Measurements from ENCODE around the gene PSRC1.
A peak's percentile ranks its signal among the peaks of the same experiment; 100 is the strongest.

PSRC1 gene

GRCh38 chr1:109271458-109271857, 11.5 kb downstream of the PSRC1 start:
- DNase-seq, result no peak

GRCh38 chr1:109270623-109271317, 12.2 kb downstream of the PSRC1 start:
- DNase-seq, result no peak

- no peak for DNase-seq
These were observed 12.8 kb downstream of the PSRC1 start for GRCh38 chr1:109269981-109270622.

- no peak for DNase-seq
These were observed 13.5 kb downstream of the PSRC1 start for GRCh38 chr1:109269212-109269980.

DNA sequence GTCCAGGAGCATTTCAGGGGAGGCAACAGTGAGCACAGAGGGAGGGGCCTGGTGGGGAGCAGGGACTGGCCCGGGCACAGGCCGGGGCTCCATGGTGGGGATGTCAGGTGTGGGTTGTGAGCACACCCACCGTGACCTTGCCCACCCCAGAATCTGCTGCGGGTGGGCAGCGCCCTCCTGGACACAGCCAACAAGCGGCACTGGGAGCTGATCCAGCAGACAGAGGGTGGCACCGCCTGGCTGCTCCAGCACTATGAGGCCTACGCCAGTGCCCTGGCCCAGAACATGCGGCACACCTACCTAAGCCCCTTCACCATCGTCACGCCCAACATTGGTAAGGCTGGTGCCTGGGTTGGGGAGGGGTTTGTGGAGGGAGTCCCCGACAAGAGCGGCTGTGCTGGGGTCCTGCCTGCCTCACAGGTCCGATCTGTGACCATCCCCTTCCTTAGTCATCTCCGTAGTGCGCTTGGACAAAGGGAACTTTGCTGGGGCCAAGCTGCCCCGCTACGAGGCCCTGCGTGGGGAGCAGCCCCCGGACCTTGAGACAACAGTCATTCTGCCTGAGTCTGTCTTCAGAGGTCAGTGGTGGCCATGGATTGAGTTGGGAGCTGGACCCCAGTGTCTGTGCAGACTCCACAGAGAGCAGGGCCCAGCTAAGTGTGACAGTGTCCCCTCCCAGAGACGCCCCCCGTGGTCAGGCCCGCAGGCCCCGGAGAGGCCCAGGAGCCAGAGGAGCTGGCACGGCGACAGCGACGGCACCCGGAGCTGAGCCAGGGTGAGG, 14.3 kb downstream of the PSRC1 start:
- DNase-seq, result no peak

DNA sequence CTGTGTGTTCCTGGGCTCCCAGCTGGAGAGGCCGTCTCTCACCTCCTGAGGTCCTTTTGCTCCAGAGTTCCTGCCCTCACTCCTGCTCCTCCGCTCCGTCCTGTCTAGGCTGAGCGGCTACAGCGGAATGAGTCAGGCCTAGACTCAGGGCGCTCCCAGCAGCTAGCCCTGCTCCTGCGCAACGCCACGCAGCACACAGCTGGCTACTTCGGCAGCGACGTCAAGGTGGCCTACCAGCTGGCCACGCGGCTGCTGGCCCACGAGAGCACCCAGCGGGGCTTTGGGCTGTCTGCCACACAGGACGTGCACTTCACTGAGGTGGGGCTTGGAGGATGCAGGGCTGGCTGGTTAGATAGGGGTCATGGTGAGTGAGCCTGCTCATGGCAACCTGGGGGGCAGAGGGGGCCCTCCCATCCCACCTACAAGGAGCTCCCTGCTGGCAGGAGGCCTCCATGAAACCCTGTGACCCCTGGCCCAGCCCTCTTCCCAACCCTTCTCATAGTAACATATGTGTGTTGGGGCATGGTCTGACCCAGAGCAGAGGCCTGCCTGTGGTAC, 15.1 kb downstream of the PSRC1 start:
- DNase-seq, result no peak

GRCh38 chr1:109266965-109267364, 16.0 kb downstream of the PSRC1 start:
- no peak for DNase-seq

DNA sequence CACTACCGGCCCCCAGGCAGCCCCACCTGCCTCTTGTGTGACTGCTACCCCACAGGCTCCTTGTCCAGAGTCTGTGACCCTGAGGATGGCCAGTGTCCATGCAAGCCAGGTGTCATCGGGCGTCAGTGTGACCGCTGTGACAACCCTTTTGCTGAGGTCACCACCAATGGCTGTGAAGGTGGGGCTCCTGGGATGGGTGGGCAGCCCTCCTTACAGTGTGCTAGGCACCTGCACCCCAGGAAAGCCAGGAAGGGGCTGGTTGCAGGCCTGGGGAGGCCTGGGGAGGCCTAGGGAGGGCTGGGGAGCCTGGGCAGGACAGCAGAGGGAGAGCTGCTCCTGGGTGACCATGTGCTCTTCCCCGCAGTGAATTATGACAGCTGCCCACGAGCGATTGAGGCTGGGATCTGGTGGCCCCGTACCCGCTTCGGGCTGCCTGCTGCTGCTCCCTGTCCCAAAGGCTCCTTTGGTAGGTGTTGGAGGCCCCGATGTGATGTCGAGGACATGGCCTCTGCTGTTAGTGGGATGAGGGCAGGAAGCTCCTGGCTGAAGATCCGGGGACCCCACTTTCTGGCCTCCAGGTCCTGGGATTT, 17.1 kb downstream of the PSRC1 start:
- no peak for DNase-seq

- DNase-seq, result no peak
These were observed 17.9 kb downstream of the PSRC1 start for GRCh38 chr1:109265016-109265415.

- no peak for DNase-seq
These were observed 18.6 kb downstream of the PSRC1 start for GRCh38 chr1:109264379-109264755.

DNA sequence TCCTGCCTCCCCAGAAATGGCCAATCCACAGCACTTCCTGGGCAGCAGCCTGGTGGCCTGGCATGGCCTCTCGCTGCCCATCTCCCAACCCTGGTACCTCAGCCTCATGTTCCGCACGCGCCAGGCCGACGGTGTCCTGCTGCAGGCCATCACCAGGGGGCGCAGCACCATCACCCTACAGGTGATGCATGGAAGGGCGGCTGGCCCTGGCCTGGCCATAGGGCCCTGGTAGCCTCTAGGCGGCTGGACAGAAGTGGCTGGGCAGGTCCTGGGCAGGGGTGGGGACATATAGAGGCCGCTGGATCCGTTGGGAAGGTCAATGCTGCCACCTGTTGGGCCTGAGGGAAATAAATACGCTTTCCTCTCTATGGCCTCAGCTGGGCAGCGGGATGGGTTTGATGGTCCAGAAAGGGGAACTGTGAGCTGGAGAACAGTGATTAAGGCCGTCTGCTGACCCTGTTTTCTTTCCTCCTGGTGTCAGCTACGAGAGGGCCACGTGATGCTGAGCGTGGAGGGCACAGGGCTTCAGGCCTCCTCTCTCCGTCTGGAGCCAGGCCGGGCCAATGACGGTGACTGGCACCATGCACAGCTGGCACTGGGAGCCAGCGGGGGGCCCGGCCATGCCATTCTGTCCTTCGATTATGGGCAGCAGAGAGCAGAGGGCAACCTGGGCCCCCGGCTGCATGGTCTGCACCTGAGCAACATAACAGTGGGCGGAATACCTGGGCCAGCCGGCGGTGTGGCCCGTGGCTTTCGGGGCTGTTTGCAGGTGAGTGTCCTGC, 19.2 kb downstream of the PSRC1 start:
- peak; percentile 81 for DNase-seq

DNA sequence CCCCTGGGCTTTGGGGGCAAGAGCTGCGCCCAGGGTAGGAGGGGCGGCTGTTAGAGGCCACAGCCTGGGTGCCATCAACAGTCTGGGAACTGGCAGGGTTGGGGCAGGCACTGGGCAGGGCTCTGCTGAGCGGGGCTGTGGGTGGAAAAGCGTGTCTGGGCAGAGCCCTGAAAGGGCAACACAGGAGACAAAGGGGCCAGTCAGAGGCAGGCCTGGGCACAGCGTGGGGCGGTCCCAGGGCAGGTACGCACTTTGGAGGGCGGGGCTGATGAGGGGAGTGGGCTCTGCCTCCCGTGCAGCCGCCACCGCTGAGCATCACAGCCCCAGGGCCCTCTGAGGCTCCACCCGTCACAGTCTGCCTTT, 19.7 kb downstream of the PSRC1 start:
- DNase-seq, result no peak

DNA sequence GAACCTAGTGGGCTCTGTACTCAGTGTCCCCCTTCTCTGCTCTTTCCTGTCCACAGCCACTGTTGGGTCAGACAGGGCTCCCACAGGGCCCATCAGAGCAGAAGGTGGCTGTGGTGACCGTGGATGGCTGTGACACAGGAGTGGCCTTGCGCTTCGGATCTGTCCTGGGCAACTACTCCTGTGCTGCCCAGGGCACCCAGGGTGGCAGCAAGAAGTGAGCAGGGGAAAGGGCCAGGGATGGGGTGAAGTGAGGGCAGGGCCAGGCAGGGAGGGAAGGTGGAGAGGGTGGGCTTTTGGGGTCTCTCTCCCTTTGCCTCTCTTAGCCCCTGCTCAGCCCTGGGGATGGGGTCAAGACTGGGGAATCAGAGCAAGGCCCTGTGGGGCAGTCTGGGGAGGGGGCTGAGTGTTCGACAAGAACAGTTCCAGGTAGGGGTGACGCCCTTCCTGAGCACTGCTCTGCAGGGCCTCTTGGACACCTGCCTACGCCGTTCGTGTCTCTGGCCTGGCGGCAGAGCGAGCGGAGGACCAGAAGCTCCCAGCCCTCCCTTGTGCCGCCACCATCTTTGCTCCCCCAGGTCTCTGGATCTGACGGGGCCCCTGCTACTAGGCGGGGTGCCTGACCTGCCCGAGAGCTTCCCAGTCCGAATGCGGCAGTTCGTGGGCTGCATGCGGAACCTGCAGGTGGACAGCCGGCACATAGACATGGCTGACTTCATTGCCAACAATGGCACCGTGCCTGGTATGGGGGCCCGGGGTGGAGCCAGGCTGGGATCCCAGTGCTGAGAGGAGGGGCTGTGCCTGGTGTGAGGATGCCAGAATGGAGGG, 20.5 kb downstream of the PSRC1 start:
- no peak for DNase-seq

- no peak for DNase-seq
These were observed 21.4 kb downstream of the PSRC1 start for GRCh38 chr1:109261578-109261977.

DNA sequence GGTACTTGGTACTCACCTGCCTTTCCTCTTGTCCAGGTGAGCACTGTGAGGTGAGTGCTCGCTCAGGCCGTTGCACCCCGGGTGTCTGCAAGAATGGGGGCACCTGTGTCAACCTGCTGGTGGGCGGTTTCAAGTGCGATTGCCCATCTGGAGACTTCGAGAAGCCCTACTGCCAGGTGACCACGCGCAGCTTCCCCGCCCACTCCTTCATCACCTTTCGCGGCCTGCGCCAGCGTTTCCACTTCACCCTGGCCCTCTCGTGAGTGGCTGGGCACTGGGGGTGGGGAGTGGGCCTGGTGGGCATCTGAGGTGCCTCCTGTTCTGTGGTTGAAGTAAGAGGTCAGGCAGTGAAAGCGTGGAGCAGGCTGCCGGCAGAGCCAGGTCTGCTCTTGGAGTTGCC, 21.9 kb downstream of the PSRC1 start:
- DNase-seq, result no peak

GRCh38 chr1:109259674-109260557, 23.0 kb downstream of the PSRC1 start:
- no peak for DNase-seq

GRCh38 chr1:109258481-109259466, 24.2 kb downstream of the PSRC1 start:
- no peak for DNase-seq

DNA sequence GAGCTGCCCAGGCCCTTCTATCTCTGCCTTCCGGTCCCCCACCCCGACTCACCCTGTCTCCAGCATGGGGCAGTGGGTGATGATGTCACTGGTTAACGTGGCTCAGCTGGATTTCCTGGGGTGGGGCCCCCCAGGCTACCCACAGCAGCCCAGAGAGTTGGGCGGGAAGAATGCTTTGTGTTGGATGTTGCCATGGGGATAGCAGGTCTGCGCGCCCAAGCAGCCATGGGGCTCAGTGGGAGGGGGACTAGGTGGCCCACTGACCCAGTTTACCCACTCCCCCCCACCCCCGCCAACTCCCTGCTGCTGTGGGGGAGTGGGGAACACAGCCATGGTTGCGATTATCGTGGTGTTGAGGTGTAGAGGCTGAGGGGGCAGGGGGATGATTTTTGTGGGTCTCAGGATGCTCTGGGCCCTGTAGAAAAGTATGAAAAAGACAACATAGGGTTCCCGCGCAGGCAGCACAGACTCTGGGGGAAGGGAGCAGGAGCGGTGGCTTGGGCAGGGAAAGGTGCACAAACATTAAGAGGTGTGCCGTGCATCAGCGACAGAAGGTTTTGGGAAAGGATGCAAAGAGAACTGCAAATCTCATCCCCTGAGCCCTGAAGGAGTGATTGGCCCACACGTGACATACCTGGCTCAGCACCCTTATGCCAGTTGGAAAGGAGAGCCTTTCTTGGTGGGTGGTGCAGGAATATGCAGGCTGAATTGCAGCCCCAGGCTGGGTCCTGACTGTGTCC, 25.1 kb downstream of the PSRC1 start:
- DNase-seq, result no peak
